Measurements from ENCODE around the gene NPAS1. TPM values are rescaled to one million over a fixed set of nuclear protein-coding genes. Genes with fewer than 3 reads are reported as not detected.
A peak's percentile ranks its signal among the peaks of the same experiment; 100 is the strongest.

NPAS1 gene
- polyA plus RNA-seq, 1 experiment: 4.6 TPM

DNA sequence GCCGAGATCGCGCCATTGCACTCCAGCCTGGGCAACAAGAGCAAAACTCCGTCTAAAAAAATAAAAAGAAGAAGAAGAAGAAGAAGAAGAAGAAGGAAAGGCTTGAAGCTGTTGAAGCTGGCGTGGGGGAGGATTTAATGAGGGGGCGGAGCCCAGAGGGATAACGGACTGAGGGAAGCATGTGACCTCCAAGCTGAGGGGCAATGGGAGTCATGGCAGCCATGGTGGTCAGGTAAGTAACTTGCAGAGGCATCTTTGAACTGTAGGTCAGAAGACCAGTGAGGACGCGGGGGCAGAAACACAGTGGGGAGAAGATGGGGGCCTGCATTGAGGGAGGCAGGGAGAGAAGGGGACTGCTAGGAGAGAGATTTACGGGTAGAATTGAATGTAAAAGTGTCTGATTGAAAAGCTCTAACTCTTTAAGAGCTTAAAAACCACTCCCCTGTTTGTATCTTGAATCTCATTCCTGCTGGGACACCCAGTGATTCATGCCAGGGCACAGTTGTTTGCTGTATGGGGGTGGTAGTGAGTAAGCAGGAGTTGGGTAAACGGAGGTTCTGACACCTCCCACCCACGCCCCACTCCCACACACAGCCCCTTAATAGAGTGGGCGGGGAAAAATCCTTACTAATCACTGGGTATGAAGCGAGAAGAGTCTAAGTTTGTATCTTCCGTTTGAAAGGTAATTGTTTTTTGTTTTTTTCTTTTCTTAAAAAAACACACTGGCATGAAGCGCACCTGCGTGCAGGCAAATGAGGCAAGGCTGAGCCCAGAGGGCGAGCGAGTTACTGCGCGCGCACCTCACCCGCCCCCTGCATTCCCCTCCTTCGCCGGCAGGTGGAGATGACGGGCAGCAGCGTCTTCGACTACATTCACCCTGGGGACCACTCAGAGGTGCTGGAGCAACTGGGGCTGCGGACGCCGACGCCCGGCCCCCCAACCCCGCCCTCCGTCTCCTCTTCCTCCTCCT, 15.8 kb downstream of the NPAS1 start:
- ChIA-PET CTCF (interaction anchor here (0.5 to 3.6 kb wide), 23 partner anchors 8 to 433 kb away, joined by 3 to 20 read pairs (median 5); partner anchors contain the start of genes NPAS1 and SAE1), POLR2A (no interaction called here)
- Histone ChIP-seq H3K4me3 (ENCODE audit: low read depth, low read length) (peak overlapping the region; percentile 41), H3K36me3 (ENCODE audit: control insufficient read depth, insufficient read depth, low read length) (no peaks in the 10 kb centered on the region; the same call in 1 of the 2 replicates), H3K27me3 (ENCODE audit: control insufficient read depth, insufficient read depth, low read length) (no peaks in the 10 kb centered on the region; the same call in 1 of the 2 replicates)
- peak; percentile 98 for TF ChIP-seq CTCF (IDR thresholded peaks at IDR 0.05; ENCODE audit: insufficient read depth, low read depth, low read length)
- peak; percentile 42 for DNase-seq (ENCODE audit: low read depth)

DNA sequence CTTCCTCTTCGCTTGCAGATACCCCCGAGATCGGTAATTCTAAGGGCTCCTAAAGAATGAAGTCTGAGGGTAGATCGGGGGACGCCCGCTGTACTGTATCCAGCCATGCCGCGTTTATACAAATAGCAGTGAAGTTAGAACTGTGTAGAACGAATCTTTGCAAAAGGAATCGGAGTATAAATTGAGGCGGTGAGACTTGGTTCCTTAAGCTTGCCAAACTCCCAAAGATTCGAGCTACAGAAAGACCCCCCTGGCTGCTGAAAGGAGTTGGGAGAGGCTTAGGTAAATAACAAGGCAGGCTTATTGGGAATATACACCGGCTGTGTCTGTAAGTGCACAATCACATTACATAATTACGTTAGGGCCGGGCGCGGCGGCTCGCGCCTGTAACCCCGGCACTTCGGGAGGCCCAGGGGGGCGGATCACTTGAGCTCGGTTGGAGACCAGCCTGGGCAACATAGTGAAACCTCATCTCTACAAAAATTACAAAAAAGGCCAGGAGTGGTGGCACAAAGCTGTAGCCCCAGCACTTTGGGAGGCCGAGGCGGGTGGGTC, 16.5 kb downstream of the NPAS1 start:
- Histone ChIP-seq H3K36me3 (ENCODE audit: control insufficient read depth, insufficient read depth, low read length) (no peaks in the 10 kb centered on the region; the same call in 1 of the 2 replicates), H3K4me3 (ENCODE audit: low read depth, low read length) (peak overlapping the region; percentile 41), H3K27me3 (ENCODE audit: control insufficient read depth, insufficient read depth, low read length) (no peaks in the 10 kb centered on the region; the same call in 1 of the 2 replicates)
- no peak for TF ChIP-seq CTCF (IDR thresholded peaks at IDR 0.05; ENCODE audit: insufficient read depth, low read depth, low read length)
- ChIA-PET CTCF (interaction anchor here (0.6 to 3.6 kb wide), 19 partner anchors 10 to 209 kb away, joined by 3 to 20 read pairs (median 4); partner anchors contain the start of genes SAE1 and TMEM160), POLR2A (no interaction called here)
- no peak for DNase-seq (ENCODE audit: low read depth)

- H3K4me3 ChIP-seq (ENCODE audit: low read depth, low read length): no peak overlapping the region
- H3K27me3 ChIP-seq (ENCODE audit: control insufficient read depth, insufficient read depth, low read length): no peaks in the 10 kb centered on the region
- no peak for DNase-seq (ENCODE audit: low read depth)
- no peak for TF ChIP-seq CTCF (IDR thresholded peaks at IDR 0.05; ENCODE audit: insufficient read depth, low read depth, low read length)
- CTCF ChIA-PET: interaction anchor here (0.8 to 2.1 kb wide), 3 partner anchors 76 to 88 kb away, joined by 3 to 9 read pairs (median 4); partner anchors contain the start of gene ZC3H4
- POLR2A ChIA-PET: no interaction called here
- H3K36me3 ChIP-seq (ENCODE audit: control insufficient read depth, insufficient read depth, low read length): no peaks in the 10 kb centered on the region; the same call in 1 of the 2 replicates
These were observed 18.1 kb downstream of the NPAS1 start for GRCh38 chr19:47037766-47038165.

DNA sequence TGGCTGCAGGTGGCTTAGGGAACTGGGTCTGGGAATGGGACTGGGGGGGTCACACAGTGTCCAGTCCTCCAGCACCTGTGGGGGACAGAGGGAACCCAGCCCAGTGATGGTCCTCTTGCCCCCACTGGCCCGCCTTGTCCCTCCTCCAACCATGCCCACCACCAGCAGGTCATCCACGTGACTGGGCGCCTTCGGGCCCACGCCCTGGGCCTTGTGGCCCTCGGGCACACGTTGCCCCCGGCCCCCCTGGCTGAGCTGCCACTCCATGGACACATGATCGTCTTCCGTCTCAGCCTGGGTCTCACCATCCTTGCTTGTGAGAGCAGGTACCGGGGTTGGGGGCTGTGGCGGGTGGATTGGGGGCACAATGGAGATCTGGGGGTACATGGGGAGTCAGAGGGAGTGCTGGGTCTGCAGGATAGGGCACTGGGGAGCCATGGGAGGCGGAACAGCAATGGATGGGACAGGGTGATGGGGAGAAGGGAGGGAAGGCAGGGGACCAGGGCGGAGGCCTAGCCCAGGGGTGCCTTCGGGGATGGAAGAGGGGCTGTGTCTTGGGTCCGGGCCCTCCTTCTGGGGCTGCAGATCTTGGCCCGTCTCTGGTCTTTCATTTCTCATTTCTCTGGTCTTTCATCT, 19.7 kb downstream of the NPAS1 start:
- Histone ChIP-seq H3K4me3 (ENCODE audit: low read depth, low read length) (no peak overlapping the region), H3K36me3 (ENCODE audit: control insufficient read depth, insufficient read depth, low read length) (no peaks in the 10 kb centered on the region; the same call in 1 of the 2 replicates), H3K27me3 (ENCODE audit: control insufficient read depth, insufficient read depth, low read length) (no peaks in the 10 kb centered on the region)
- ChIA-PET POLR2A (no interaction called here), CTCF (no interaction called here)
- DNase-seq (ENCODE audit: low read depth): no peak
- TF ChIP-seq CTCF (IDR thresholded peaks at IDR 0.05; ENCODE audit: insufficient read depth, low read depth, low read length): no peak

- POLR2A ChIA-PET: no interaction called here
- no peak for TF ChIP-seq CTCF (IDR thresholded peaks at IDR 0.05; ENCODE audit: insufficient read depth, low read depth, low read length)
- no peak overlapping the region for H3K4me3 ChIP-seq (ENCODE audit: low read depth, low read length)
- H3K27me3 ChIP-seq (ENCODE audit: control insufficient read depth, insufficient read depth, low read length): no peaks in the 10 kb centered on the region
- H3K36me3 ChIP-seq (ENCODE audit: control insufficient read depth, insufficient read depth, low read length): no peaks in the 10 kb centered on the region; the same call in none of the 2 replicates
- CTCF ChIA-PET: no interaction called here
- no peak for DNase-seq (ENCODE audit: low read depth)
These were observed 21.2 kb downstream of the NPAS1 start for GRCh38 chr19:47040869-47041268.
